HCT116 (cell line): ENCODE results near the gene PLA2G4B. TPM values are rescaled to one million over a fixed set of nuclear protein-coding genes. Genes with fewer than 3 reads are reported as not detected.

Experiments
- ATAC-seq: fragments of 200-7000 bp; cut with Tn5 transposase; 2 replicates; pipeline ENCODE4 v1.9.1; 2020; ENCODE audit warnings: mild to moderate bottlenecking, moderate library complexity
- BruUV-seq: library from RNA; stranded (reverse); fragments of 400-500 nt; replicated peaks from 2 replicates; lab custom pipeline; 2021; lab: Mats Ljungman, UMichigan
- CTCF ChIA-PET: fragments of 300-600 bp; sonication (Branson Sonifier 250); formaldehyde crosslinking; loops from one replicate; lab custom pipeline; 2021; ENCODE audit warnings: antibody characterized with exemption; lab: Charles Lee
- POLR2A ChIA-PET: fragments of 300-600, 350-600 bp; sonication (Branson Sonifier 250); formaldehyde crosslinking; loops from one replicate; lab custom pipeline; 2021; ENCODE audit warnings: antibody characterized with exemption; lab: Charles Lee
- RAD21 ChIA-PET, 2 experiments: fragments of 300-600 bp; sonication (Branson Sonifier 250); formaldehyde crosslinking; loops; one replicate each; lab custom pipeline; 2023; ENCODE audit warnings: low total read pairs in 2 of 2; ENCODE audit not compliant: uncharacterized antibody in 2 of 2, unreplicated experiment in 2 of 2, low non-redundant PET in 1 of 2; lab: Charles Lee
- DNase-seq: peaks from one replicate; pipeline ENCODE4 v3.0.0-alpha.2; 2010; ENCODE audit warnings: low read depth, low spot score
- H2AFZ ChIP-seq: fragments of 200-600 bp; shearing (Covaris generic), sonication (generic); 2 replicates; pipeline ENCODE4 v1.6.1; 2017; ENCODE audit warnings: low read depth, mixed run types, mixed read lengths, antibody characterized with exemption, low read length; ENCODE audit not compliant: poor library complexity, severe bottlenecking
- H3K27ac ChIP-seq: 2 replicates; pipeline ENCODE4 v1.5.1; 2012; ENCODE audit warnings: low read depth, low read length
- H3K27me3 ChIP-seq: fragments of 200-600 bp; sonication (generic); 2 replicates; pipeline ENCODE4 v1.6.1; 2016; ENCODE audit warnings: mixed run types, low read length, mixed read lengths; ENCODE audit not compliant: insufficient read depth
- H3K36me3 ChIP-seq, 2 experiments: fragments of 200-500 bp in 1 of 2; fragments of 200-600 bp in 1 of 2; sonication (Bioruptor generic) in 1 of 2; sonication (generic) in 1 of 2; 2 replicates each; pipeline versions ENCODE4 v1.5.1 to v1.6.1; 2014 to 2016; ENCODE audit warnings: low read length in 2 of 2, inconsistent platforms in 1 of 2, mixed read lengths in 1 of 2, mixed run types in 1 of 2; ENCODE audit not compliant: insufficient read depth in 2 of 2, control insufficient read depth in 1 of 2
- H3K4me1 ChIP-seq, 2 experiments: fragments of 200-600 bp in 1 of 2; sonication (generic) in 1 of 2; 2 replicates each; pipeline versions ENCODE4 v1.5.1 to v1.6.1; 2012 to 2017; ENCODE audit warnings: low read length in 2 of 2, inconsistent platforms in 1 of 2, mild to moderate bottlenecking in 1 of 2, mixed read lengths in 1 of 2, mixed run types in 1 of 2, moderate library complexity in 1 of 2; ENCODE audit not compliant: insufficient read depth in 2 of 2, control insufficient read depth in 1 of 2
- H3K4me2 ChIP-seq: fragments of 200-600 bp; sonication (generic); 2 replicates; pipeline ENCODE4 v1.6.1; 2017; ENCODE audit warnings: mixed run types, low read length, mixed read lengths
- H3K4me3 ChIP-seq, 2 experiments: fragments of 200-600 bp in 1 of 2; sonication (generic) in 1 of 2; replicated peaks in 1 of 2; 2 replicates each; pipeline ENCODE4 v1.5.1; 2011 to 2016; ENCODE audit warnings: low read length in 2 of 2, control low read depth in 1 of 2, low read depth in 1 of 2, mild to moderate bottlenecking in 1 of 2, mixed read lengths in 1 of 2, mixed run types in 1 of 2
- H3K79me2 ChIP-seq: fragments of 200-600 bp; sonication (generic); 2 replicates; pipeline ENCODE4 v1.6.1; 2017; ENCODE audit warnings: mild to moderate bottlenecking, mixed run types, low read length, moderate library complexity, mixed read lengths; ENCODE audit not compliant: insufficient read depth
- H3K9ac ChIP-seq: fragments of 200-600 bp; sonication (generic); 2 replicates; pipeline ENCODE4 v1.6.1; 2016; ENCODE audit warnings: low read length, mixed read lengths
- H3K9me2 ChIP-seq: fragments of 200-600 bp; sonication (generic), shearing (Covaris generic); 2 replicates; pipeline ENCODE4 v1.6.1; 2017; ENCODE audit warnings: mixed run types, mild to moderate bottlenecking, moderate library complexity; ENCODE audit not compliant: insufficient read depth
- H3K9me3 ChIP-seq, 2 experiments: fragments of 200-500 bp in 1 of 2; fragments of 200-600 bp in 1 of 2; sonication (Bioruptor generic) in 1 of 2; sonication (generic) in 1 of 2; 2 replicates each; pipeline ENCODE4 v1.6.1; 2014 to 2017; ENCODE audit warnings: low read length in 2 of 2, mixed read lengths in 2 of 2, inconsistent platforms in 1 of 2, low read depth in 1 of 2, mild to moderate bottlenecking in 1 of 2, mixed run types in 1 of 2, moderate library complexity in 1 of 2; ENCODE audit not compliant: control insufficient read depth in 1 of 2, insufficient read depth in 1 of 2
- H4K20me1 ChIP-seq: fragments of 200-600 bp; sonication (generic), shearing (Covaris generic); 2 replicates; pipeline ENCODE4 v1.6.1; 2017; ENCODE audit warnings: mixed run types, mild to moderate bottlenecking, moderate library complexity; ENCODE audit not compliant: insufficient read depth
- CBX3 ChIP-seq: IDR thresholded peaks from 2 replicates; pipeline ENCODE4 v1.6.1; 2012; ENCODE audit warnings: low read depth
- CEBPB ChIP-seq: IDR thresholded peaks from 2 replicates; pipeline ENCODE4 v1.6.1; 2012; ENCODE audit warnings: low read depth
- ELF1 ChIP-seq: IDR thresholded peaks from 2 replicates; pipeline ENCODE4 v1.6.1; 2012; ENCODE audit warnings: low read depth, borderline replicate concordance
- EZH2 ChIP-seq: fragments of 200-600 bp; sonication (generic); IDR thresholded peaks from 2 replicates; pipeline ENCODE4 v1.6.1; 2017; ENCODE audit warnings: antibody characterized with exemption, mixed run types
- EZH2phosphoT487 ChIP-seq: fragments of 200-600 bp; IDR thresholded peaks from 2 replicates; pipeline ENCODE4 v1.6.1; 2018; ENCODE audit warnings: antibody characterized with exemption, borderline replicate concordance
- FOSL1 ChIP-seq: IDR thresholded peaks from 2 replicates; pipeline ENCODE4 v1.6.1; 2012; ENCODE audit warnings: low read depth
- JUND ChIP-seq: IDR thresholded peaks from 2 replicates; pipeline ENCODE4 v1.6.1; 2012
- MAX ChIP-seq: IDR thresholded peaks from 2 replicates; pipeline ENCODE4 v1.6.1; 2012
- POLR2AphosphoS5 ChIP-seq: IDR thresholded peaks from 2 replicates; pipeline ENCODE4 v1.6.1; 2011; ENCODE audit warnings: mild to moderate bottlenecking, low read depth, low read length, moderate library complexity
- RAD21 ChIP-seq: IDR thresholded peaks from 2 replicates; pipeline ENCODE4 v1.6.1; 2012; ENCODE audit warnings: low read depth, mild to moderate bottlenecking
- REST ChIP-seq: IDR thresholded peaks from 2 replicates; pipeline ENCODE4 v1.6.1; 2012; ENCODE audit warnings: low read depth
- SP1 ChIP-seq: IDR thresholded peaks from 2 replicates; pipeline ENCODE4 v1.6.1; 2012; ENCODE audit warnings: low read depth
- TCF7L2 ChIP-seq: IDR thresholded peaks from 2 replicates; pipeline ENCODE4 v1.7.0; 2011; ENCODE audit warnings: borderline replicate concordance, inconsistent platforms; ENCODE audit not compliant: insufficient read depth, insufficient read length; ENCODE audit errors: extremely low read depth
- ZFX ChIP-seq: fragments of 450-650 bp; IDR thresholded peaks from 2 replicates; pipeline ENCODE4 v1.6.1; 2017
- ZNF274 ChIP-seq: fragments of 200-500 bp; sonication (Bioruptor generic); IDR thresholded peaks from 2 replicates; pipeline ENCODE4 v1.6.1; 2014; ENCODE audit warnings: mild to moderate bottlenecking, low read depth, low read length, inconsistent platforms
- intact Hi-C: fragments of 100-400 bp; cut with micrococcal nuclease; formaldehyde crosslinking; loops from 2 replicates; pipeline ENCODE4 v1.10.0; 2022
- total RNA-seq: library from RNA; stranded (reverse); gene quantifications from one replicate; pipeline ENCODE4 v1.2.1, GENCODE V29; 2021; ENCODE audit not compliant: unreplicated experiment
- TF ChIP-seq, protein P1 (sequence below): IDR thresholded peaks from 2 replicates; pipeline ENCODE4 v1.6.1; 2011; ENCODE audit warnings: mild to moderate bottlenecking, low read length, moderate library complexity; ENCODE audit not compliant: insufficient replicate concordance; ENCODE audit errors: extremely low read depth

Gene PLA2G4B
- total RNA-seq, 1 experiment from 2014 or later = 4.7 TPM

DNA sequence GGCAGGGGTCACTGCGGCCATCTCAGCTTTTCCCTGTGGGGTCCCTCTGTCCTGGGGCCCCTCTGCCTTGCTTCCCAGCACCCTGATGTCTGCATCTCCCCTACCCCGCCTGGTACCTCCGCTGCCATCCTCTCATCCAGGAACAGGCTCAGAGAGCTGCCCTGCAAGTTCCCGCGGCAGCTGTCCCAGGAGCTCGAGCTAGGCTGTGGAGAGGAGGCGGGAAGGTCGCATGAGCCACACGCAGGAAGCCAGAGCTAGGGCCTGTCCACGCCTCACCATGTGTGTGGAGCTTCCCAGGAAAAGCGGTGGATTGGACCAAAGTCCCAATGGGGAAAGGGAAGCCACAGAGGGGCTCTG lies 12.5 kb downstream of the PLA2G4B start:
- no peak overlapping the region for H3K4me3 ChIP-seq
- no peaks in the 10 kb centered on the region for H3K27me3 ChIP-seq
- POLR2A ChIA-PET = no interaction called here
- intact Hi-C loops = no loop called here
- DNase-seq (no peak), ATAC-seq (no peak)
- no peak overlapping the region for H3K9ac ChIP-seq
- H3K27ac ChIP-seq = no peak overlapping the region
- CTCF ChIA-PET = no interaction called here
- TF ChIP-seq POLR2AphosphoS5 (no peak), ZNF274 (no peak), EZH2 (no peak), EZH2phosphoT487 (no peak), SP1 (no peak), MAX (no peak), JUND (no peak), ZFX (no peak), ELF1 (no peak), TCF7L2 (no peak), RAD21 (no peak)
- H3K4me2 ChIP-seq = no peak overlapping the region
- no peaks in the 10 kb centered on the region for H3K4me1 ChIP-seq
- H3K9me3 ChIP-seq = no peaks in the 10 kb centered on the region
- no peaks in the 10 kb centered on the region for H3K79me2 ChIP-seq
- H3K36me3 ChIP-seq = peaks cover 0 to 2% of the 10 kb centered on the region in 2 experiments; a peak in 1 of 4 replicates
- RAD21 ChIA-PET = no interaction called here
- no peaks in the 10 kb centered on the region for H4K20me1 ChIP-seq
- no peak overlapping the region for H2AFZ ChIP-seq
- H3K9me2 ChIP-seq = no peaks in the 10 kb centered on the region
- BruUV-seq = no TSS peak

- intact Hi-C loops = no loop called here
- POLR2A ChIA-PET = interaction anchor here (0.6 to 0.7 kb wide), 2 partner anchors 78 to 84 kb away, joined by 3 read pairs; partner anchors contain the start of gene MAPKBP1
- no peak overlapping the region for H3K27ac ChIP-seq
- H3K27me3 ChIP-seq = no peaks in the 10 kb centered on the region
- no peaks in the 10 kb centered on the region for H3K9me3 ChIP-seq
- ATAC-seq = no peak
- no peak overlapping the region for H3K4me3 ChIP-seq
- CTCF ChIA-PET = no interaction called here
- no peak overlapping the region for H3K4me2 ChIP-seq
- no peaks in the 10 kb centered on the region for H3K9me2 ChIP-seq
- no peaks in the 10 kb centered on the region for H3K79me2 ChIP-seq
- no peak overlapping the region for H2AFZ ChIP-seq
- no peak for DNase-seq
- H3K4me1 ChIP-seq = no peaks in the 10 kb centered on the region
- no peaks in the 10 kb centered on the region for H4K20me1 ChIP-seq
- BruUV-seq = no TSS peak
- RAD21 ChIA-PET = no interaction called here
- no peak overlapping the region for H3K9ac ChIP-seq
- no peaks in the 10 kb centered on the region for H3K36me3 ChIP-seq
- TF ChIP-seq RAD21 (no peak), REST (no peak), EZH2 (no peak), FOSL1 (no peak), CEBPB (no peak), POLR2AphosphoS5 (no peak), CBX3 (no peak), ZFX (no peak)
- TF ChIP-seq, protein P1, sequence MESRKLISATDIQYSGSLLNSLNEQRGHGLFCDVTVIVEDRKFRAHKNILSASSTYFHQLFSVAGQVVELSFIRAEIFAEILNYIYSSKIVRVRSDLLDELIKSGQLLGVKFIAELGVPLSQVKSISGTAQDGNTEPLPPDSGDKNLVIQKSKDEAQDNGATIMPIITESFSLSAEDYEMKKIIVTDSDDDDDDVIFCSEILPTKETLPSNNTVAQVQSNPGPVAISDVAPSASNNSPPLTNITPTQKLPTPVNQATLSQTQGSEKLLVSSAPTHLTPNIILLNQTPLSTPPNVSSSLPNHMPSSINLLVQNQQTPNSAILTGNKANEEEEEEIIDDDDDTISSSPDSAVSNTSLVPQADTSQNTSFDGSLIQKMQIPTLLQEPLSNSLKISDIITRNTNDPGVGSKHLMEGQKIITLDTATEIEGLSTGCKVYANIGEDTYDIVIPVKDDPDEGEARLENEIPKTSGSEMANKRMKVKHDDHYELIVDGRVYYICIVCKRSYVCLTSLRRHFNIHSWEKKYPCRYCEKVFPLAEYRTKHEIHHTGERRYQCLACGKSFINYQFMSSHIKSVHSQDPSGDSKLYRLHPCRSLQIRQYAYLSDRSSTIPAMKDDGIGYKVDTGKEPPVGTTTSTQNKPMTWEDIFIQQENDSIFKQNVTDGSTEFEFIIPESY = no peak
Measured at GRCh38 chr15:41851755-41852370, 13.2 kb downstream of the PLA2G4B start.
